DMS53 treated with DMSO at 0.1 percent for 48 hours (cell line): ENCODE results near the gene ANKFN1.

Experiments
- DNase-seq: peaks from one replicate; lab custom pipeline; 2025; ENCODE audit not compliant: unreplicated experiment; lab: John Stamatoyannopoulos, UW

ANKFN1 gene

GRCh38 chr17:56152874-56153602, at the start of gene ANKFN1:
TSS of gene ANKFN1 (plus strand) at chr17:56153475. CDS start at chr17:56212668, 59,193 bp downstream.
- DNase-seq = no peak

GRCh38 chr17:56108811-56109284, 44.4 kb upstream of the ANKFN1 start:
- DNase-seq = peak; percentile 74

GRCh38 chr17:56109836-56110235, 43.4 kb upstream of the ANKFN1 start:
- DNase-seq = no peak

- DNase-seq = peak; percentile 64
Measured at GRCh38 chr17:56110463-56111135, 42.7 kb upstream of the ANKFN1 start.

GRCh38 chr17:56111706-56112485, 41.4 kb upstream of the ANKFN1 start:
- peak; percentile 7 for DNase-seq

- peak; percentile 14 for DNase-seq
Measured at GRCh38 chr17:56113486-56113885, 39.8 kb upstream of the ANKFN1 start.

- DNase-seq = no peak
Measured at GRCh38 chr17:56114469-56114868, 38.8 kb upstream of the ANKFN1 start.

GRCh38 chr17:56119191-56119590, 34.1 kb upstream of the ANKFN1 start:
- no peak for DNase-seq

- DNase-seq = no peak
Measured at GRCh38 chr17:56119936-56120335, 33.3 kb upstream of the ANKFN1 start.

- no peak for DNase-seq
Measured at GRCh38 chr17:56121191-56122051, 31.9 kb upstream of the ANKFN1 start.

- DNase-seq = peak; percentile 14
Measured at GRCh38 chr17:56125830-56126819, 27.1 kb upstream of the ANKFN1 start.

- DNase-seq = no peak
Measured at GRCh38 chr17:56130026-56130425, 23.2 kb upstream of the ANKFN1 start.

GRCh38 chr17:56130631-56131030, 22.6 kb upstream of the ANKFN1 start:
- no peak for DNase-seq

- DNase-seq = no peak
Measured at GRCh38 chr17:56131431-56131830, 21.8 kb upstream of the ANKFN1 start.

- no peak for DNase-seq
Measured at GRCh38 chr17:56136301-56136700, 17.0 kb upstream of the ANKFN1 start.

- DNase-seq = no peak
Measured at GRCh38 chr17:56141046-56141839, 12.0 kb upstream of the ANKFN1 start.

GRCh38 chr17:56142325-56142724, 10.9 kb upstream of the ANKFN1 start:
- no peak for DNase-seq

GRCh38 chr17:56142781-56143180, 10.5 kb upstream of the ANKFN1 start:
- no peak for DNase-seq

- DNase-seq = no peak
Measured at GRCh38 chr17:56144223-56144622, 9.1 kb upstream of the ANKFN1 start.
